Transverse colon (tissue), 4 donors: Measurements from ENCODE around the gene SLC16A9. TPM values are rescaled to one million over a fixed set of nuclear protein-coding genes. Genes with fewer than 3 reads are reported as not detected.
"Not testable (repeated sequence)": the region's sequence is repeated elsewhere in the genome, so short reads cannot be mapped to it uniquely, and the experiment has no call there.

Source experiments
- DNase-seq: peaks from one replicate; pipeline ENCODE4 v3.0.0-alpha.2; 2019
- H3K27ac ChIP-seq, 4 donors: fragments of 200-600 bp; sonication (generic); 2 replicates each; pipeline ENCODE4 v1.5.1; 2016 to 2018; ENCODE audit warnings: inconsistent platforms in 4 of 4
- H3K27me3 ChIP-seq: fragments of 200-600 bp; sonication (generic); 2 replicates; pipeline ENCODE4 v1.5.1; 2017; ENCODE audit warnings: inconsistent platforms
- H3K36me3 ChIP-seq, 4 donors: fragments of 200-600 bp; sonication (generic); 2 replicates each; pipeline ENCODE4 v1.5.1; 2017 to 2019; ENCODE audit warnings: inconsistent platforms in 4 of 4
- H3K4me1 ChIP-seq, 4 donors: fragments of 200-600 bp; sonication (generic); 2 replicates each; pipeline ENCODE4 v1.5.1; 2017 to 2020; ENCODE audit warnings: inconsistent platforms in 4 of 4
- H3K4me3 ChIP-seq, 4 donors: fragments of 200-600 bp; sonication (generic); 1 replicate in 1 of 4; 2 replicates in 3 of 4; pipeline versions ENCODE4 v1.5.1 to v1.6.1; 2017 to 2019; ENCODE audit warnings: inconsistent platforms in 4 of 4
- H3K9me3 ChIP-seq, 2 donors: fragments of 200-600 bp; sonication (generic); 2 replicates each; pipeline ENCODE4 v1.5.1; 2017 to 2019; ENCODE audit warnings: inconsistent platforms in 2 of 2
- CTCF ChIP-seq, 5 experiments: fragments of 200-600 bp in 3 of 5; fragments of 450-650 bp in 2 of 5; sonication (generic) in 3 of 5; IDR thresholded peaks; 1 replicate in 2 of 5; 2 replicates in 3 of 5; pipeline ENCODE4 v1.5.1; 2016 to 2017; ENCODE audit warnings: antibody characterized with exemption in 5 of 5, inconsistent platforms in 3 of 5, mild to moderate bottlenecking in 2 of 5, moderate library complexity in 1 of 5
- EP300 ChIP-seq: sonication (generic); formaldehyde crosslinking; IDR thresholded peaks from one replicate; pipeline ENCODE4 v1.6.1; 2017; ENCODE audit warnings: antibody characterized with exemption, low read depth
- POLR2A ChIP-seq: fragments of 450-650 bp; IDR thresholded peaks from one replicate; pipeline ENCODE4 v1.6.1; 2016; ENCODE audit warnings: antibody characterized with exemption, mild to moderate bottlenecking, moderate library complexity
- POLR2AphosphoS5 ChIP-seq, 3 donors: sonication (generic); formaldehyde crosslinking; IDR thresholded peaks; one replicate each; pipeline ENCODE4 v1.6.1; 2016; ENCODE audit warnings: antibody characterized with exemption in 3 of 3
- WGBS, 2 donors: methylation state at CpG; one replicate each; pipeline ENCODE4 v1.1.5; 2018; ENCODE audit warnings: low coverage in 1 of 2; 5-methylcytosine and 5-hydroxymethylcytosine counted together
- in situ Hi-C, 4 donors: fragments of 200-750 bp; cut with MboI; loops; one replicate each; pipeline versions ENCODE4 v1.15.0 to v1.15.1; 2017; ENCODE audit warnings: low sequenced_read_pairs in 3 of 4, low pct_ligation_motif_present in 1 of 4, low pct_unique_long_range_greater_than_20kb in 1 of 4
- intact Hi-C: fragments of 100-400 bp; cut with DNase I; formaldehyde crosslinking; loops from one replicate; pipeline ENCODE4 v1.15.1; 2023; ENCODE audit warnings: low total_unique reads
- total RNA-seq, 4 donors: library from RNA; depleted of rRNA; stranded (reverse); fragments of >200 nt; gene quantifications; one replicate each; pipeline ENCODE4 v1.1.0, GENCODE V29; 2016

SLC16A9 gene
- total RNA-seq, 4 donors from 2014 or later, result 0.80 to 58.7 (median 15.3) TPM

- in situ Hi-C loops, result no loop called here
- no peak for TF ChIP-seq POLR2AphosphoS5 (IDR thresholded peaks at IDR 0.05)
- no peak for TF ChIP-seq POLR2A
- no peak for TF ChIP-seq EP300
- TF ChIP-seq CTCF (IDR thresholded peaks at IDR 0.05), result no peak
- Histone ChIP-seq H3K27me3 (no peaks in the 10 kb centered on the region), H3K9me3 (no peaks in the 10 kb centered on the region), H3K27ac (no peak overlapping the region), H3K36me3 (no peaks in the 10 kb centered on the region), H3K4me1 (peaks cover 0 to 4% (median 0%) of the 10 kb centered on the region in 4 donors), H3K4me3 (no peak overlapping the region)
- no peak for DNase-seq
- WGBS, 2 donors, result 63 to 65% methylated on average over 2 of the region's 2 CpGs
- intact Hi-C loops, result no loop called here
Measured at GRCh38 chr10:59752278-59752940, 42.8 kb upstream of the SLC16A9 start.

GRCh38 chr10:59750155-59750945 is 40.7 kb upstream of the SLC16A9 start:
- in situ Hi-C loops, result no loop called here
- H3K4me1 ChIP-seq, result peaks cover 0 to 4% (median 0%) of the 10 kb centered on the region in 4 donors
- H3K27ac ChIP-seq, result no peak overlapping the region
- no peak for TF ChIP-seq EP300
- TF ChIP-seq POLR2A, result no peak
- TF ChIP-seq CTCF (IDR thresholded peaks at IDR 0.05), result no peak
- no peak for TF ChIP-seq POLR2AphosphoS5 (IDR thresholded peaks at IDR 0.05)
- WGBS, 2 donors, result 86 to 87% methylated on average over 2 to 12 of the region's 12 CpGs
- H3K9me3 ChIP-seq, result no peaks in the 10 kb centered on the region
- H3K36me3 ChIP-seq, result no peaks in the 10 kb centered on the region
- no peaks in the 10 kb centered on the region for H3K27me3 ChIP-seq
- no peak overlapping the region for H3K4me3 ChIP-seq
- intact Hi-C loops, result no loop called here
- DNase-seq, result no peak

GRCh38 chr10:59748834-59749233 is 39.2 kb upstream of the SLC16A9 start:
- Histone ChIP-seq H3K27ac (peak overlapping the region in 2 of 4 donors; percentile 1 to 44), H3K27me3 (no peaks in the 10 kb centered on the region), H3K4me3 (no peak overlapping the region), H3K4me1 (peaks cover 0 to 4% (median 0%) of the 10 kb centered on the region in 4 donors), H3K9me3 (no peaks in the 10 kb centered on the region), H3K36me3 (no peaks in the 10 kb centered on the region)
- DNase-seq, result peak; percentile 14
- intact Hi-C loops (no loop called here), in situ Hi-C loops (no loop called here)
- 33 to 39% methylated on average over 1 of the region's 1 CpG for WGBS, 2 donors
- TF ChIP-seq POLR2A, result no peak
- no peak for TF ChIP-seq EP300
- TF ChIP-seq POLR2AphosphoS5 (IDR thresholded peaks at IDR 0.05), result no peak
- TF ChIP-seq CTCF (IDR thresholded peaks at IDR 0.05), result no peak

GRCh38 chr10:59745163-59745650 is 35.6 kb upstream of the SLC16A9 start:
- 58 to 78% methylated on average over 2 of the region's 2 CpGs for whole genome bisulfite sequencing, 2 donors
- in situ Hi-C loops, result no loop called here
- TF ChIP-seq POLR2A (no peak), CTCF (IDR thresholded peaks at IDR 0.05) (no peak), EP300 (no peak), POLR2AphosphoS5 (IDR thresholded peaks at IDR 0.05) (no peak)
- peaks cover 0 to 4% (median 0%) of the 10 kb centered on the region in 4 donors for H3K4me1 ChIP-seq
- DNase-seq, result no peak
- H3K27me3 ChIP-seq, result no peaks in the 10 kb centered on the region
- H3K4me3 ChIP-seq, result no peak overlapping the region
- H3K9me3 ChIP-seq, result no peaks in the 10 kb centered on the region
- peak overlapping the region in 1 of 4 donors; percentile 52 for H3K27ac ChIP-seq
- no peaks in the 10 kb centered on the region for H3K36me3 ChIP-seq
- intact Hi-C loops, result no loop called here

GRCh38 chr10:59744762-59745161 is 35.1 kb upstream of the SLC16A9 start:
- peak overlapping the region in 1 of 4 donors; percentile 52 for H3K27ac ChIP-seq
- in situ Hi-C loops, result not testable (repeated sequence)

GRCh38 chr10:59744156-59744555 is 34.5 kb upstream of the SLC16A9 start:
- DNase-seq, H3K27me3 ChIP-seq, H3K27ac ChIP-seq, intact Hi-C loops, H3K4me3 ChIP-seq, H3K4me1 ChIP-seq, H3K36me3 ChIP-seq, in situ Hi-C loops, H3K9me3 ChIP-seq: not testable (repeated sequence)
- 98% methylated on average over 30 of the region's 32 CpGs; no CpG with 5 or more reads in 1 of the 2 donors for WGBS, 2 donors

More at GRCh38 chr10:59744762-59745161, 35.1 kb upstream of the SLC16A9 start:
- H3K4me1 ChIP-seq, intact Hi-C loops, DNase-seq, H3K4me3 ChIP-seq, H3K27me3 ChIP-seq, H3K9me3 ChIP-seq, H3K36me3 ChIP-seq: not testable (repeated sequence)
- WGBS, 2 donors, result 55 to 64% methylated on average over 3 to 6 of the region's 6 CpGs
